ENCODE measurements around the gene PLIN4. TPM values are rescaled to one million over a fixed set of nuclear protein-coding genes. Genes with fewer than 3 reads are reported as not detected.
A peak's percentile ranks its signal among the peaks of the same experiment; 100 is the strongest.

PLIN4 gene
- total and polyA plus RNA-seq, 2 donors (not counting 3 experiments of a cell fraction or from before 2014, with no cell fraction given): 0.01 TPM; not detected in 1

GRCh38 chr19:4548238-4548584 is 29.9 kb upstream of the PLIN4 start:
- intact Hi-C loops (cut with micrococcal nuclease) (no loop called here), dilution Hi-C loops (cut with MboI; ENCODE audit: extremely low pct_ligation_motif_present, low sequenced_read_pairs) (no loop called here)
- Histone ChIP-seq H3K36me3 (ENCODE audit: control insufficient read depth in 2 of 2, extremely low read depth in 1 of 2, insufficient read depth in 2 of 2, low read length in 2 of 2) (peaks cover 13 to 51% of the 10 kb centered on the region in 2 experiments), H3K27ac (ENCODE audit: insufficient read depth, low read depth, low read length) (no peak overlapping the region), H2AFZ (ENCODE audit: low read depth, low read length) (no peak overlapping the region), H3K79me2 (ENCODE audit: control insufficient read depth, insufficient read depth, low read length) (no peaks in the 10 kb centered on the region), H3K9me3 (replicated peaks; ENCODE audit: control insufficient read depth, insufficient read depth, low read length) (no peaks in the 10 kb centered on the region), H3K4me2 (ENCODE audit: insufficient read depth, low read length) (no peak overlapping the region), H3K4me1 (ENCODE audit: control insufficient read depth, extremely low read depth, insufficient read depth, low read length) (no peaks in the 10 kb centered on the region), H3K9ac (replicated peaks; ENCODE audit: extremely low read depth, insufficient read depth, low read length) (no peak overlapping the region), H3K9me1 (replicated peaks; ENCODE audit: control insufficient read depth, extremely low read depth, insufficient read depth, low read length) (no peaks in the 10 kb centered on the region), H3K27me3 (ENCODE audit: control insufficient read depth in 2 of 2, insufficient read depth in 2 of 2, low read length in 2 of 2) (no peaks in the 10 kb centered on the region), H4K20me1 (replicated peaks; ENCODE audit: control insufficient read depth, extremely low read depth, insufficient read depth, low read length) (no peaks in the 10 kb centered on the region), H3K4me3 (replicated peaks in 1 of 3; ENCODE audit: insufficient read depth in 1 of 3, low read depth in 1 of 3, low read length in 3 of 3) (no peak overlapping the region)
- CTCF ChIA-PET: interaction anchor here (1.6 to 2.0 kb wide), 2 partner anchors 9 to 13 kb away, joined by 4 to 6 read pairs; partner anchors contain the start of gene PLIN5
- POLR2A ChIA-PET: no interaction called here
- peak; percentile 17 for TF ChIP-seq POLR2AphosphoS5 (IDR thresholded peaks at IDR 0.05; ENCODE audit: insufficient read depth, low read depth, low read length)
- TF ChIP-seq EZH2 (IDR thresholded peaks at IDR 0.05; ENCODE audit: borderline replicate concordance, low read depth, low read length, severe bottlenecking): no peak
- no peak for TF ChIP-seq FOS (IDR thresholded peaks at IDR 0.05; ENCODE audit: borderline replicate concordance, insufficient read depth, low read length)
- TF ChIP-seq MYC (IDR thresholded peaks at IDR 0.05; ENCODE audit: low read depth, low read length): no peak
- no peak for TF ChIP-seq MAX (IDR thresholded peaks at IDR 0.05; ENCODE audit: insufficient read depth, insufficient read length)
- FAIRE-seq (no peak), DNase-seq (ENCODE audit: low read depth, low spot score) (no peak)
- no TSS peak for BruUV-seq (replicated peaks)

- dilution Hi-C loops (cut with MboI; ENCODE audit: extremely low pct_ligation_motif_present, low sequenced_read_pairs) (no loop called here), intact Hi-C loops (cut with micrococcal nuclease) (no loop called here)
- TF ChIP-seq CTCF (IDR thresholded peaks at IDR 0.05; ENCODE audit: extremely low read depth in 1 of 2, insufficient read depth in 1 of 2, low read depth in 1 of 2, low read length in 2 of 2): peak; percentile 31 to 60
- TF ChIP-seq FOS (IDR thresholded peaks at IDR 0.05; ENCODE audit: borderline replicate concordance, insufficient read depth, low read length): no peak
- H3K9ac ChIP-seq (replicated peaks; ENCODE audit: extremely low read depth, insufficient read depth, low read length): no peak overlapping the region
- BruUV-seq (replicated peaks): no TSS peak
- no peaks in the 10 kb centered on the region for H3K27me3 ChIP-seq (ENCODE audit: control insufficient read depth in 2 of 2, insufficient read depth in 2 of 2, low read length in 2 of 2)
- FAIRE-seq (no peak), DNase-seq (ENCODE audit: low read depth, low spot score) (peak; percentile 26)
- H3K4me1 ChIP-seq (ENCODE audit: control insufficient read depth, extremely low read depth, insufficient read depth, low read length): no peaks in the 10 kb centered on the region
- H3K27ac ChIP-seq (ENCODE audit: insufficient read depth, low read depth, low read length): no peak overlapping the region
- H4K20me1 ChIP-seq (replicated peaks; ENCODE audit: control insufficient read depth, extremely low read depth, insufficient read depth, low read length): no peaks in the 10 kb centered on the region
- CTCF ChIA-PET: interaction anchor here (0.7 to 2.0 kb wide), 9 partner anchors 9 to 89 kb away, joined by 3 to 9 read pairs (median 4); partner anchors contain the start of genes PLIN5 and SEMA6B
- no peak overlapping the region for H2AFZ ChIP-seq (ENCODE audit: low read depth, low read length)
- peaks cover 13 to 45% of the 10 kb centered on the region in 2 experiments for H3K36me3 ChIP-seq (ENCODE audit: control insufficient read depth in 2 of 2, extremely low read depth in 1 of 2, insufficient read depth in 2 of 2, low read length in 2 of 2)
- no peaks in the 10 kb centered on the region for H3K79me2 ChIP-seq (ENCODE audit: control insufficient read depth, insufficient read depth, low read length)
- POLR2A ChIA-PET: no interaction called here
- no peaks in the 10 kb centered on the region for H3K9me3 ChIP-seq (replicated peaks; ENCODE audit: control insufficient read depth, insufficient read depth, low read length)
- no peaks in the 10 kb centered on the region for H3K9me1 ChIP-seq (replicated peaks; ENCODE audit: control insufficient read depth, extremely low read depth, insufficient read depth, low read length)
- no peak overlapping the region for H3K4me2 ChIP-seq (ENCODE audit: insufficient read depth, low read length)
- no peak overlapping the region for H3K4me3 ChIP-seq (replicated peaks in 1 of 3; ENCODE audit: insufficient read depth in 1 of 3, low read depth in 1 of 3, low read length in 3 of 3)
Observed at GRCh38 chr19:4547303-4548237, 29.3 kb upstream of the PLIN4 start.
